ENCODE data around the gene DNAJC15.

DNAJC15 gene

GRCh38 chr13:43008596-43008995 is 14.8 kb upstream of the DNAJC15 start:
- CTCF ChIA-PET: interaction anchor here (1.1 kb wide), 1 partner anchor 39 kb away, joined by 4 read pairs; no protein-coding TSS in a partner anchor
- TF ChIP-seq, protein P1, sequence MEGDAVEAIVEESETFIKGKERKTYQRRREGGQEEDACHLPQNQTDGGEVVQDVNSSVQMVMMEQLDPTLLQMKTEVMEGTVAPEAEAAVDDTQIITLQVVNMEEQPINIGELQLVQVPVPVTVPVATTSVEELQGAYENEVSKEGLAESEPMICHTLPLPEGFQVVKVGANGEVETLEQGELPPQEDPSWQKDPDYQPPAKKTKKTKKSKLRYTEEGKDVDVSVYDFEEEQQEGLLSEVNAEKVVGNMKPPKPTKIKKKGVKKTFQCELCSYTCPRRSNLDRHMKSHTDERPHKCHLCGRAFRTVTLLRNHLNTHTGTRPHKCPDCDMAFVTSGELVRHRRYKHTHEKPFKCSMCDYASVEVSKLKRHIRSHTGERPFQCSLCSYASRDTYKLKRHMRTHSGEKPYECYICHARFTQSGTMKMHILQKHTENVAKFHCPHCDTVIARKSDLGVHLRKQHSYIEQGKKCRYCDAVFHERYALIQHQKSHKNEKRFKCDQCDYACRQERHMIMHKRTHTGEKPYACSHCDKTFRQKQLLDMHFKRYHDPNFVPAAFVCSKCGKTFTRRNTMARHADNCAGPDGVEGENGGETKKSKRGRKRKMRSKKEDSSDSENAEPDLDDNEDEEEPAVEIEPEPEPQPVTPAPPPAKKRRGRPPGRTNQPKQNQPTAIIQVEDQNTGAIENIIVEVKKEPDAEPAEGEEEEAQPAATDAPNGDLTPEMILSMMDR (IDR thresholded peaks at IDR 0.05; ENCODE audit: insufficient read depth, low read length, missing control alignments): no peak
- POLR2A ChIA-PET: no interaction called here
- no peak for DNase-seq (ENCODE audit: low read depth, low spot score)
- H3K4me3 ChIP-seq (ENCODE audit: low read depth, low read length): no peak overlapping the region

DNA sequence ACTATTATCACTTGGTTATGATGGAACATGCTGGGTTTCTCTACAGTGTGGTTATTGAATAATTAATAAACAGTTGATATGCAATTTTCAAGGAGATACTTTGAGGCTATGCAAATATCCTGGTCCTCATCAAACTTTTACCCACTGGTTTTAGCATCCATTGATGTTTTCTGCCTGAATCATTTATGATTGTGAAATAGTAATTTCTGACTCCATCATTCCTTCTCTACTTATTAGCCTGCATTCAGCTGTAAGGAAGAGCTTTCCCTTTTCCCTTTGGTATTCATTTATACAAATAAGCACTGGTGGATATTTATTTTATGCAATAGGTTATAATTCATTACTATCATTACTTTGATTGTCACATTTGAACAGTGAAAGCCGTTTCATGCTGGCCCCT is 13.9 kb upstream of the DNAJC15 start:
- no peak overlapping the region for H3K4me3 ChIP-seq (ENCODE audit: low read depth, low read length)
- DNase-seq (ENCODE audit: low read depth, low spot score): no peak
- ChIA-PET CTCF (no interaction called here), POLR2A (interaction anchor here (0.9 kb wide), 1 partner anchor 12 kb away, joined by 3 read pairs; no protein-coding TSS in a partner anchor)
- TF ChIP-seq, protein P1 (IDR thresholded peaks at IDR 0.05; ENCODE audit: insufficient read depth, low read length, missing control alignments): no peak

DNA sequence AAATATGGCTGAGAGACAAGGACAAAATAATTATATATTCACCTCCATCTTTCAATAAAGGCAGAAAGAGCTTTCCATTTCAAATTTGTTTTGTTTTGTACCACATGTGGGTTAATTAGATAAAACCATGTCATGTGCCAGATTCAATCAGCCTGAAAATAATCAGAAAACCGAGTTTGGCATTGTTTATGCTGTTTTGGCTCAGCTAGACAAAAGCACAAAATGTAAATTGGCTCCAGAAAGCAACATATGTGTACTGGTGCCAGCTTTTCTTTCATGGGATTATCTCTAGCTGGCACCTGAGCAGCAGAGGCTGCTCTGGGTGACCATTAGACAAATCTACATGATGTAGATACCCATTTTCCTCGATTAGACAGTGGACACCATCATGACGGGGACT is 9.2 kb upstream of the DNAJC15 start:
- TF ChIP-seq, protein P1 (IDR thresholded peaks at IDR 0.05; ENCODE audit: insufficient read depth, low read length, missing control alignments): no peak
- CTCF ChIA-PET: interaction anchor here (1.2 to 1.7 kb wide), 2 partner anchors 9 to 43 kb away, joined by 4 to 5 read pairs; partner anchors contain the start of gene DNAJC15
- H3K4me3 ChIP-seq (ENCODE audit: low read depth, low read length): no peak overlapping the region
- DNase-seq (ENCODE audit: low read depth, low spot score): no peak
- POLR2A ChIA-PET: interaction anchor here (0.5 kb wide), 1 partner anchor 928 kb away, joined by 3 read pairs; no protein-coding TSS in a partner anchor

DNA sequence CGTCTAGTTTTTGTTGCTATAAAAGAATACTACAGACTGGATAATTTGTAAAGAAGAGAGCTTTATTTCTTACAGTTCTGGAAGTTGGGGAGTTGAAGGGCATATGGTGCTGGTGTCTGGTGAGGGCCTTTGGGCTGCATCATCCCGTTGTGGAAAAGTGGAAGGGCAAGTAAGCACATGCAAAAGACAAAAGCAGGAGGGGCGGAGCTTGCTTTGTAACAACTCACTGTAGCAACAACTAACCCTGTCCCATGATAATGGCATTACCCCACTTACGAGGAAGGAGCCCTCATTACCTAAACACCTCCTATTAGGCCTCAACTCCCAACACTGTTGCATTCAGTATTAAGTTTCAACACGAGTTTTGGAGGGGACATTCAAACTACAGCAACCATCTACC is 7.2 kb upstream of the DNAJC15 start:
- ChIA-PET POLR2A (no interaction called here), CTCF (interaction anchor here (1.0 to 1.7 kb wide), 2 partner anchors 19 to 46 kb away, joined by 3 to 5 read pairs; no protein-coding TSS in a partner anchor)
- no peak for DNase-seq (ENCODE audit: low read depth, low spot score)
- TF ChIP-seq, protein P1 (IDR thresholded peaks at IDR 0.05; ENCODE audit: insufficient read depth, low read length, missing control alignments): no peak
- H3K4me3 ChIP-seq (ENCODE audit: low read depth, low read length): no peak overlapping the region

DNA sequence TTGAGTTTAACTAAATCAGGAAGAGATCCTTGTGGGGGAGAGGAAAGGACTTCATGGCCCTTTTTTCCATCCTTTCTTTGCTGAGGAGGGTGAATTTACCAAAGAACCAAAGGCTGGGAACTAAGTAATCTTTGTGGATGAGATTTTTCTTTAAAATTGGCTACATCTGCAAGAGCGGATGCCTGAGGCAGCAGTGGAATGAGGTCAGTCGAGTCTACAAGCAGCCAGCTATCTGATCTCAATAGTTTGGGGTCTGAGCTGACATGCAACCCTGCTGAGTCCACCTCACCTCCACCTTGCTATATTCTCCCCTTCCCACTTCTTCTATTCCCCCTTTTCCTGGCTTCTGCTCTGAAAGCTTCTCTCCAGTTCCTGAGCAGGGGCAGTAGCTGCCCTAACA is 3.6 kb upstream of the DNAJC15 start:
- ChIA-PET CTCF (no interaction called here), POLR2A (no interaction called here)
- no peak for DNase-seq (ENCODE audit: low read depth, low spot score)
- TF ChIP-seq, protein P1 (IDR thresholded peaks at IDR 0.05; ENCODE audit: insufficient read depth, low read length, missing control alignments): no peak
- no peak overlapping the region for H3K4me3 ChIP-seq (ENCODE audit: low read depth, low read length)

DNA sequence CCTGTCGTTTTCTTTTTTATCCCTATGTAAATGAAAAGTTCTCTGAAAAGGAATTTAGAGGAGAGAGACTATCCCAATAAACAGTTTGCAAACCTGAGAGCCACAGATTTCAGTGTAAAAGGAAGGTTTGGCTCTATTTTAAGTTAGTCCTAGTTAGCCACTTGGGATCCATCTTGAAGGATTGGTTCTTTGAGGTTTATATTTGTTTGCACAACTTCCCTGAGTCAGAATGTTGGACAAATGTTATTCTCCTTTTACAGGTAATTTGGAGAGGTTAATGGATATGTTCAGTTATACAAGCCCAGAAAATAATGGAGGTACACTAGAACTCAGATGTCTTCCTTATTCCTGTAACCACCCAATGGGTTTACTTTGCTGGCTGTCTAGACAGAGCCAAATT is 2.6 kb upstream of the DNAJC15 start:
- no peak for DNase-seq (ENCODE audit: low read depth, low spot score)
- H3K4me3 ChIP-seq (ENCODE audit: low read depth, low read length): no peak overlapping the region
- POLR2A ChIA-PET: no interaction called here
- TF ChIP-seq, protein P1 (IDR thresholded peaks at IDR 0.05; ENCODE audit: insufficient read depth, low read length, missing control alignments): no peak
- CTCF ChIA-PET: no interaction called here
